ENCODE data around the gene RAB2B.

Gene RAB2B
- 51.4 reads per million, percentile 69 among the genes with 10 or more reads in this experiment for total RNA-seq

- DNase-seq: peak; percentile 93
These were observed at the start of gene RAB2B, which contains the start of gene TOX4 for GRCh38 chr14:21476925-21477681. TSS of gene RAB2B (minus strand) at chr14:21476959. CDS start at chr14:21476872, 87 bp downstream. TSS of gene TOX4 (plus strand) at chr14:21477195. CDS start at chr14:21477279, 84 bp downstream.

DNA sequence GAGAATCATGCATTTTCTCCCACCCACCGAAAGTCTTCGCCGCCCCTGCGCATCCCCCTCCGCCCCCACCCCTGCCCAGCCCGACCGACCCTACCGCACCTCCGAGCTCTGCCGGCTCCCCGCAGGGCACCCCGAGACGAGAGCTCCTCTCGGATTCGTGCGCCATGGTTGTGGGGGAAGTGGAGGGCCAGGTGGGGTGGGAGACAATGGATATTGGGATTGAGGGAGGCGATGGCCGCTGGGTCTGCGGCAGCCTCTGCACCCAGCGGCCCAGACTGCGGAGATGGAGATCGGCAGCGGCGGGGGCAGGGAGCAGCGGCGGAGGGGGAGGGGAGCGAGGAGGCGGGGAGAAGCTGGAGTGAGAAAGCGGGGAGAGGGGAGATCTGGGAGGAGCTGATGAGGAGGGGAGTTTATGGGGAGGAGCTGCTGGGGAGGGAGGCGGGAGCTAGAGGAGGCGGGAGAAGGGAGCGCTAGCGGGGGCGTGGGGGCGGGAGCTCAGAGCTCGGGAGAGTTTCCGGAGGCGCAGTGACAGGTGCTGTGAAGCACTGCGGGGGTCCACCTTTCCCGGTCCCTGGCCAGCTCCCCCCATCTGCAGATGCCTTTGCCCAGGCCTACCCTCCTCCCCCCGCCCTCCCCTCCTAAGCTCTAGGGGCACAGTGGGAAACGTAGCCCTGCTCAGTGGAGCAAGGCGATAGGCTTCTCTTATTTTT, 49.4 kb upstream of the RAB2B start, which contains the start of gene SALL2:
Gene SALL2 (minus strand): TSS at position 385 of the 710 bp plus-strand sequence. CDS start 219 bp downstream, at position 166.
- DNase-seq: peak; percentile 53

- DNase-seq: no peak
These were observed 48.8 kb upstream of the RAB2B start for GRCh38 chr14:21525571-21525961.

GRCh38 chr14:21524575-21525490, 48.1 kb upstream of the RAB2B start:
- DNase-seq: no peak

DNA sequence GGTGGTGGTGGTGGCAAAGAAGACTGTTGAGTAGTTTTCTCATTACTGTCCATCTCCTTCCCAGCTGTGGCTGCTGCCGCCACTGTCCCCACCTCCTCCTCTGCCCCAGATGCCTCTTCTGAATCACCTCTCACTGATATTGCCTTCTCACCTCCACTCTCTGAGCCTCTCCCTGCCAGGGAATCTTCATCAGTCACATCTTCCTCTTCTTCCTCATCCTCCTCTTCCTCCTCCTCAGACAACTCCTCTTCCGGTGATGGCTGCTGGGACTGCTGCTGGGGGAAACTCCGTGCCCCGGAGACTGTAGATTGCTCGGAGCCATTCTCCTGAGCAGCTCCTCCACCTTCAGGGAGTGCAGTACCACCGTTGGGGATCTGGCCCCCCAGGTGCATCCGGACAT, 46.4 kb upstream of the RAB2B start:
- no peak for DNase-seq

- no peak for DNase-seq
These were observed 44.7 kb upstream of the RAB2B start for GRCh38 chr14:21521501-21521900.

- DNase-seq: no peak
These were observed 44.0 kb upstream of the RAB2B start for GRCh38 chr14:21520767-21521166.

DNA sequence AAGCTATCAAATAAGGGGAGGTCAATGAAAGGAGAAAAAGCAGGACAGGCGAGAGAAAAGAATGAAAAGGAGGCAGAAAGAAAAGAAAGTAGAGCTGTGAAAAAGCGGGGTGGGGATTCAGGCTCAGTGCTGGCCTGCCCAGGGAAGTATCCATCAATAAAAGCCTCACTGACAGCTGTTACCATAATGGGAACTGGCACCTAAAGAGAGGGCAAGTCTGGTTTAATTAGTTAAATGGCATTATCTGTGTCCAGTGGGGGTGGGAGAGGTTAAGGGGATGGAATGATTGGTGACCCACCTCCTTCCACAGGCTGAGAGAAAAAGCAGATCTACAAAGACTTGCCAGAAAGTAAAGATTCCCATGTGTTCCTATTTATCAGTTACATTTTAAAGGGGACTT, 42.0 kb upstream of the RAB2B start:
- no peak for DNase-seq

GRCh38 chr14:21514341-21514740, 37.6 kb upstream of the RAB2B start:
- DNase-seq: no peak

DNA sequence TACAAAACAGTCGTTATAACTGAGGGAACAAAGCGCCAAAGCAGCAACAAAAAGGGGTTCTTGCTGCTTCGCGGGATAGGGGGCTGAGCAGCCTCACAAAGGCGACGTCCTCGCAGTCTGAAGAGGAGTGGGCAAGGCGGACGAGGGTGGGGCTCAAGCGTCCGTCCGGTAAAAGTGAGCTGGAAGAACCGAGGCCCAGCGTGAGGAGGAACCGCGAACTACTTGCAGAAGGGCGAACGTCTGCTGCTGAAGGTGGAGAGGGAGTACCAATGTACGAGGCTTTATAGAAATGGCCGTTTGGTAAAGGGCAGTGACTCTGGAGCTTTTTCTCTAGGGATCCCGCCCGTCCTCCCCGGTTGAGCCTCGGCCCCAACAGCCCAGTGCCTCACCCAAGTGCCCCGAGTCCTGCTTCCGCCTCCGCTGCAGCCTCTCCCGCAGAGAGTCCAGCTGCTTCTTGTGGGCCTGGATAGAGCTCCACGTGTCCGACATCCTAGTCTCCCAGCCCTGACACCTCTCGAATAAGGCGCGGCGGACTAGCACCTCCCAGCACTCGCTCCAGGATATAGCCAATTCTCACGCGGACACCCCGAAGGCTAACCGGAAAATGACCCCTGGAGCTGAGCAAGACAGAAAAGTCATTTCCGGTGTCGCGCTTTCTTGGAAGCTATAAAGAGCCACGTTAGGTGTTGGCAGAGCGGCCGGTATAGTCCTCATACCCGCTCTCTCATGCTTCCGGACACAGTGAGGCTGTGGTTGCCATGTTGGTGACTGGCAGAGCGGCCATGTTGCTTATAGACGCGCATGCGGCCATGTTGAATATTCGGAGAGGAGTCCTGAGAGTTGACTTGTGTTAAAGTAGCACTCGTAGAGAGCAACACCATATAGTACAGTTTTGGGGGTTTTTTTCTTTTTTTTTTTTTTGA, 34.2 kb upstream of the RAB2B start, which contains the start of gene METTL3:
Gene METTL3 (minus strand): TSS at position 606 of the 923 bp plus-strand sequence. CDS start 117 bp downstream, at position 489.
- peak; percentile 95 for DNase-seq

GRCh38 chr14:21509432-21510143, 32.8 kb upstream of the RAB2B start:
- DNase-seq: no peak

GRCh38 chr14:21506557-21506956, 29.8 kb upstream of the RAB2B start:
- DNase-seq: no peak

GRCh38 chr14:21505012-21505553, 28.3 kb upstream of the RAB2B start:
- no peak for DNase-seq

GRCh38 chr14:21503376-21503775, 26.6 kb upstream of the RAB2B start:
- no peak for DNase-seq

GRCh38 chr14:21501568-21501967, 24.8 kb upstream of the RAB2B start:
- DNase-seq: no peak

DNA sequence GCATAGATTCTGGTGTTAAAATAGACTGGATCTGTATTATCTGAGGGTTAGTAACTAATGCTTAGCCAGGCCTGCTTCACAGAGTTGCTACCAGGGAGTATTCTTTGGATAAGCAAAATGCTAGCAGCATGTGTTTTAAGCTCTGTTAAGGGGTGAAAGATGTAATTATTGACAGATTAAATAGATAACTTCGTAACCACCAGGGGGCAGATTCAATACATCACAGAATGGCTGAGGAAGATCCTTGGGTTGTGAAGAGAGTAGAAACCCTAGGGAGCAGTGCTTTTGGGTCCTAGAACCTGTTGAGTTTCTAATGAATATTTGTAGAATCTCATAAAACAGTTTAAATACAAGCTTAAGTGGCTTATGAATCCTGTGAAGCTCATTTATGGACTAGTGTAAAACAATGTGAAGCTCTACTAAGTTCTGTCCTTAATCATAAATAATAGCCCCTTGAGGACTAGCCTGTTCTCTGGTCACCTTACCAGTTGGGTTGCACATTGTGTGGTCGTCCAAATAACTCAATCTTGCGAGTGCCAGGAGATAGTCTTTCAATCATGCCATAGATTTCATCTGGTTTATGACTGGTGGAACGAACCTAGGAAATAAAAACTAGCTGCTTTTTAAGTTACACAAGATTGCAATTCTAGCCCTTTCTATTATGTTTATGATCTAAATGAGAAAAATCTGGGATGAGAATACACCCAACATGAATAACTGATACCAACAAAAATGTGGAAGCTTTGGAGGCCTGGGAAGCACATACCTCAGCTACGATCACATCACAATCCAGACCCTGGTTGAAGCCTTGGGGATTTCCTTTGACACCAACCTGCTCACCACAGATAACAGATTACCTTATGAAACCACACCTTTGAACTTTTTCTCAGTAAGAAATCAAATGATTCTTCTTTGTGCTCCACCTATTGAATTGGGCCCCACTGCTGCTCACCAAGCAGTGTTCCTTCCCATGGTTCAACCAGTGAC, 22.1 kb upstream of the RAB2B start:
- DNase-seq: peak; percentile 31

DNA sequence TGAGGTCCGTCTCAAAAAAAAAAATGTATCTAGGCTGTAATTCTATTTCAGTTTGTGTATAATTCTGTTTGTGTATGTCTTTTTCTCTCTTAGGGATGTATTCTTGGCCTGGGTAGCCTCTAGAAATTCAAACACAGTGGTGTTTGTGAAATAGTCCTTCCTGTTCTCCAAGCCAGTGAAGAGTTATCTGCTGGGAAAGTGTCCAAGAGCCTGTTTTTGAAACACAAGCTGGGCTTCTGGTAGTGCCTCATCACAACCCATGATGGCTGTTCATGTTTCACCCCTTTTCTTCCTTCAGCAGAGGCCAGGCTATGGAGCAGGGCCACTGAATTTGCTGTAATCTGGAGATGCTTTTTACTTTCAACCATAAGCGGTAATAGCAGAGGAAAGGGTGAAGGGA, 19.7 kb upstream of the RAB2B start:
- no peak for DNase-seq

DNA sequence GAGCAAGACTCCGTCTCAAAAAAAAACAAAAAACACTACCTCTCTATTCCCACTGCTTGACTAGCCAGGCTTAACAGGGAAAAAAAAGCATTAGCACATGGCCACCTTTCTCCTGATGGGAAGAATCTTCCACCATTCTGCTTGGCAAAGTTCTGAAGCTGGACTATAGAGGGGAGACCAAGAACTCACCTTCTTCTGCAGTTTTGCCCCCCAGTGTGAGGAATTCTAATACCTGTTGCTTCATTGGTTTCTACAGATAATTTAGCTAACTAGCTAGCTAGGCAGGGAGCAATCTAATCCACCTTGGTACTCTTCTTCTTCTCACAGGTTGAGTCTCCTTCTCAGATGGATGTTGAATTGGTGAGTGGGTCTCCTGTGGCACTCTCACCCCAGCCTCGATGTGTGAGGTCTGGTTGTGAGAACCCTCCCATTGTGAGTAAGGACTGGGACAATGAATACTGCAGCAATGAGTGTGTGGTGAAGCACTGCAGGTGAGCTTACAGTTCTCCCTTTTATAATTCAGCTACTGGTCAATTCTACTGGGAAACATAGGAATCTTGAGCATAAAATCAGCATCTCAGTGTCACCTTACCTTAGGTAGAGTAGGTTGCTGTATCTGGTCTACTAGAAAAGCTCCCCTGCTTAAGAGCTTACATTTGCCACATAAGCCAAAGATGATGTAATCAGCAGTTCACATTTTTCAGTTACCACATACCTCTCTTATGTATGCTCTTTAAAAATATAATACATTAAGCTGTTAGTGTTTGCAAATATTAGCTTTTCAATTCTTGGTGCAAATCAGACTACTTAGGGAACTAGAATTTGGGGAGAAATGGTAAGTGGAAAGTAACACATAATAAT, 18.4 kb upstream of the RAB2B start:
- no peak for DNase-seq

Data from effector CD4-positive, alpha-beta T cell (primary cell).